Choroid plexus epithelial cell (primary cell): ENCODE data around the gene BRD9.

Experiments
- DNase-seq: peaks from one replicate; pipeline ENCODE4 v3.0.0-alpha.2; 2010; ENCODE audit warnings: low read depth
- H3K4me3 ChIP-seq: 2 replicates; pipeline ENCODE4 v1.5.1; 2011; ENCODE audit warnings: low read depth, mild to moderate bottlenecking, control low read depth, low read length, moderate library complexity
- CTCF ChIP-seq: conservative IDR thresholded peaks from 2 replicates; pipeline ENCODE4 v1.5.1; 2011; ENCODE audit warnings: low read depth, mild to moderate bottlenecking, control low read depth, inconsistent platforms, low read length, moderate library complexity

BRD9 gene

GRCh38 chr5:868428-869135, 24.0 kb downstream of the BRD9 start:
- TF ChIP-seq CTCF: no peak
- DNase-seq: no peak

GRCh38 chr5:867300-867870, 25.2 kb downstream of the BRD9 start:
- DNase-seq: no peak
- H3K4me3 ChIP-seq: no peak overlapping the region
- peak; percentile 6 for TF ChIP-seq CTCF

More at GRCh38 chr5:868428-869135, 24.0 kb downstream of the BRD9 start:
- no peak overlapping the region for H3K4me3 ChIP-seq

- no peak overlapping the region for H3K4me3 ChIP-seq
- DNase-seq: no peak
- TF ChIP-seq CTCF: no peak
These were observed 26.8 kb downstream of the BRD9 start for GRCh38 chr5:865771-866170.

GRCh38 chr5:865168-865521, 27.5 kb downstream of the BRD9 start:
- no peak for TF ChIP-seq CTCF
- DNase-seq: no peak
- no peak overlapping the region for H3K4me3 ChIP-seq

- peak; percentile 14 for DNase-seq
- TF ChIP-seq CTCF: no peak
- no peak overlapping the region for H3K4me3 ChIP-seq
These were observed 28.0 kb downstream of the BRD9 start for GRCh38 chr5:864492-865167.

- no peak for TF ChIP-seq CTCF
- no peak for DNase-seq
- no peak overlapping the region for H3K4me3 ChIP-seq
These were observed 29.3 kb downstream of the BRD9 start for GRCh38 chr5:863244-863805.
